Right forelimb (tissue), 1 donor: Measurements from ENCODE around the gene PLPP3.

Experiments used
- DNase-seq: peaks from one replicate; pipeline ENCODE4 v3.0.0-alpha.2; 2018

The PLPP3 gene

GRCh38 chr1:56456435-56457101 lies 122.8 kb downstream of the PLPP3 start:
- DNase-seq, result no peak

- DNase-seq, result no peak
Measured at GRCh38 chr1:56453417-56454078, 125.8 kb downstream of the PLPP3 start.

GRCh38 chr1:56453016-56453415 lies 126.3 kb downstream of the PLPP3 start:
- DNase-seq, result no peak

- DNase-seq, result no peak
Measured at GRCh38 chr1:56452027-56453011, 127.0 kb downstream of the PLPP3 start.

DNA sequence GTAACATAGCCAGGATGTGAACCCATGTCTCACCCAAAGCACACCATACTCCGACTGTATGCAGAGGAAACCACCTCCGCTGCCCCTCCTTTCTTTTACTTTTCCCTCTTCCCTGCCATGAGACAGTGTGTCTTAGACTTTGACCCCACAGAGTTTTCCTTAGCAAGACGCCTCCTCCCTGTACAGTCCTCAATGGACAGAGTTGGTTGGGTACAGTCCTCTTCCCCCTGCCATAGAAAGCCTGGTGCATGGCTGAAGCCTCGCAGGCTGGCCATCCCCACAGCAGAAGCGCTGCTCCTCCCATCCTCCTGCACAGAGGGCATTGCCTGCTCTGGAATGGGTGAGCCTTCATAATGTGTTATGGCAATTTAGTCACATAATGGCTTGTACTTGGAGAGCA lies 127.9 kb downstream of the PLPP3 start:
- DNase-seq, result no peak

- no peak for DNase-seq
Measured at GRCh38 chr1:56450004-56450666, 129.2 kb downstream of the PLPP3 start.

GRCh38 chr1:56448529-56449300 lies 130.6 kb downstream of the PLPP3 start:
- no peak for DNase-seq

GRCh38 chr1:56447823-56448222 lies 131.5 kb downstream of the PLPP3 start:
- no peak for DNase-seq

DNA sequence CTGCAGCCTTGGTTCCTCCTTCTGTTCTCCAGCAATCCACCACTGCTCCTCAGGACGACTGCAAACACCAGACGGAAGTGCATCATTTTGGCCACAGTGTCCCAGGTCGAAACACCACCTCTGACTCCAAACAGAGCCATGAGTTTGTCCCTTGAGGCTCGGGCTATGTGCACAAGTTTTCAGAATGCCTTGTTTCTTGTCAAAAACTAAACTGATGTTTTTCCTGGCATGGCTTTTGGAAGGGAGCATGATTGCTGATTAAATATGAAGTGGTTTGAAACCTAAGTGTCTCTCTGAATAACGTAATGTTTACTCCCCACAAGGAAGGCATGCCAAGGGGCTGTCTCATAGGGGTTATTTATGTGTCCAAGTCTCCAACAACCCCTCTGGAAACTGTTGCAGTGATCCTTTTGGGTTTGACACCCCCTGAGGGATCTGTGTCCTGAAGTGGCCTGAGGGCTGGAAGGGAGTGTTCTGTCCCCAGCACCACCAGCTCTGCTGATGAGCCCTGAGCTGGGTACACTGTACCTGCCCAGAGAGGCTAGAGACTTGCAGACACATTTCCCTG lies 132.7 kb downstream of the PLPP3 start:
- peak; percentile 41 for DNase-seq

- DNase-seq, result peak; percentile 22
Measured at GRCh38 chr1:56444960-56445646, 134.3 kb downstream of the PLPP3 start.
